ENCODE results near the gene FAM186B. TPM values are rescaled to one million over a fixed set of nuclear protein-coding genes. Genes with fewer than 3 reads are reported as not detected.

Gene FAM186B
- total and polyA plus RNA-seq, 12 donors, result 0.04 to 1.5 (median 0.66) TPM

GRCh38 chr12:49641748-49642369, 36.4 kb upstream of the FAM186B start:
- Histone ChIP-seq H3K4me3 (no peak overlapping the region), H3K4me1 (peaks cover 17 to 44% (median 33%) of the 10 kb centered on the region in 9 donors), H3K9me3 (no peaks in the 10 kb centered on the region), H3K27me3 (no peaks in the 10 kb centered on the region), H3K36me3 (peaks cover 0 to 85% (median 32%) of the 10 kb centered on the region in 9 donors), H3K27ac (peak overlapping the region in 1 of 10 donors; percentile 33)
- ATAC-seq, result no peak
- TF ChIP-seq, protein P1, sequence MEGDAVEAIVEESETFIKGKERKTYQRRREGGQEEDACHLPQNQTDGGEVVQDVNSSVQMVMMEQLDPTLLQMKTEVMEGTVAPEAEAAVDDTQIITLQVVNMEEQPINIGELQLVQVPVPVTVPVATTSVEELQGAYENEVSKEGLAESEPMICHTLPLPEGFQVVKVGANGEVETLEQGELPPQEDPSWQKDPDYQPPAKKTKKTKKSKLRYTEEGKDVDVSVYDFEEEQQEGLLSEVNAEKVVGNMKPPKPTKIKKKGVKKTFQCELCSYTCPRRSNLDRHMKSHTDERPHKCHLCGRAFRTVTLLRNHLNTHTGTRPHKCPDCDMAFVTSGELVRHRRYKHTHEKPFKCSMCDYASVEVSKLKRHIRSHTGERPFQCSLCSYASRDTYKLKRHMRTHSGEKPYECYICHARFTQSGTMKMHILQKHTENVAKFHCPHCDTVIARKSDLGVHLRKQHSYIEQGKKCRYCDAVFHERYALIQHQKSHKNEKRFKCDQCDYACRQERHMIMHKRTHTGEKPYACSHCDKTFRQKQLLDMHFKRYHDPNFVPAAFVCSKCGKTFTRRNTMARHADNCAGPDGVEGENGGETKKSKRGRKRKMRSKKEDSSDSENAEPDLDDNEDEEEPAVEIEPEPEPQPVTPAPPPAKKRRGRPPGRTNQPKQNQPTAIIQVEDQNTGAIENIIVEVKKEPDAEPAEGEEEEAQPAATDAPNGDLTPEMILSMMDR (IDR thresholded peaks at IDR 0.05), result no peak
- no peak for DNase-seq
- 87 to 89% methylated on average over 17 of the region's 17 CpGs for WGBS, 2 donors
- intact Hi-C loops (cut with DNase I), result loop anchor here in 4 of 10 donors (2.0 to 10.0 kb wide), 4 partner anchors 65 to 193 kb away; partner anchors contain the start of genes FMNL3 (in 1 of the 4) and NCKAP5L (in 1 of the 4)

GRCh38 chr12:49636979-49637755, 31.7 kb upstream of the FAM186B start:
- intact Hi-C loops (cut with DNase I), result loop anchor here in 2 of 10 donors (2.0 to 10.0 kb wide), 2 partner anchors 72 to 198 kb away; no protein-coding TSS in a partner anchor
- H3K27ac ChIP-seq, result peak overlapping the region in 5 of 10 donors; percentile 11 to 51 (median 32)
- ATAC-seq, result peak; percentile 66 to 81 (median 76)
- TF ChIP-seq, protein P1 (IDR thresholded peaks at IDR 0.05), result peak; percentile 47 to 76 (median 66)
- WGBS, 2 donors, result 7 to 12% methylated on average over 9 of the region's 9 CpGs
- no peak overlapping the region for H3K4me3 ChIP-seq
- peaks cover 5 to 22% (median 14%) of the 10 kb centered on the region in 9 donors for H3K4me1 ChIP-seq
- no peaks in the 10 kb centered on the region for H3K9me3 ChIP-seq
- H3K27me3 ChIP-seq, result no peaks in the 10 kb centered on the region
- peak in 1 of 2 donors; percentile 66 for DNase-seq
- peaks cover 0 to 74% (median 0%) of the 10 kb centered on the region in 9 donors for H3K36me3 ChIP-seq

GRCh38 chr12:49636574-49636973, 31.1 kb upstream of the FAM186B start:
- peak overlapping the region in 3 of 10 donors; percentile 13 to 51 (median 44) for H3K27ac ChIP-seq
- 44 to 72% methylated on average over 13 of the region's 13 CpGs for WGBS, 2 donors
- ATAC-seq (peak in 1 of 8 donors; percentile 14), DNase-seq (no peak)
- intact Hi-C loops (cut with DNase I), result loop anchor here in 2 of 10 donors (2.0 to 10.0 kb wide), 2 partner anchors 72 to 198 kb away; no protein-coding TSS in a partner anchor
- no peak overlapping the region for H3K4me3 ChIP-seq
- H3K4me1 ChIP-seq, result peaks cover 5 to 22% (median 14%) of the 10 kb centered on the region in 9 donors
- no peaks in the 10 kb centered on the region for H3K27me3 ChIP-seq
- TF ChIP-seq, protein P1 (IDR thresholded peaks at IDR 0.05), result no peak
- H3K36me3 ChIP-seq, result peaks cover 0 to 74% (median 0%) of the 10 kb centered on the region in 9 donors
- no peaks in the 10 kb centered on the region for H3K9me3 ChIP-seq

DNA sequence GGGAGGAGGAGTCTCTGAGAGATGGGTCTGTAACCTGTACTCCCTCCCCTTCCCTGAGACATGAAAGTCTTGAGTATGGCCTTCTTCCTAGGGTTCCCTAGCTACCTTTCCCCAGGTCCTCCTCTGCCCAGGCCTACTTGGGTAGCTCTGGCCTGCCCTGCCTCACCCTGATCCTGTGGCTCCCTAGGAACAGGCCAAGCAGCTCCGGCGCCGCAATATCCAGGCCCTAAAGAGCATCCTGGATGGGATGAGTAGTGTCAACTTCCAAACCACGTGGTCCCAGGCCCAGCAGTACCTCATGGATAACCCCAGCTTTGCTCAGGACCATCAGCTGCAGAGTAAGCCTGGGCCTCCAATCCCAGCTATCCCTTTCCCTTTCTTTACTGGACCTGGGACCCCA, 30.2 kb upstream of the FAM186B start:
- Histone ChIP-seq H3K4me1 (peaks cover 5 to 22% (median 14%) of the 10 kb centered on the region in 9 donors), H3K36me3 (peaks cover 0 to 67% (median 0%) of the 10 kb centered on the region in 9 donors), H3K27me3 (no peaks in the 10 kb centered on the region), H3K9me3 (no peaks in the 10 kb centered on the region), H3K27ac (no peak overlapping the region), H3K4me3 (no peak overlapping the region)
- DNase-seq (no peak), ATAC-seq (no peak)
- WGBS, 2 donors, result 87 to 91% methylated on average over 4 of the region's 4 CpGs
- intact Hi-C loops (cut with DNase I), result loop anchor here in 2 of 10 donors (2.0 to 10.0 kb wide), 2 partner anchors 73 to 199 kb away; no protein-coding TSS in a partner anchor
- TF ChIP-seq, protein P1 (IDR thresholded peaks at IDR 0.05), result no peak

Measured in heart right ventricle (tissue), 16 donors.